Testis (tissue), 3 donors: ENCODE data around the gene ATP8A1. TPM values are rescaled to one million over a fixed set of nuclear protein-coding genes. Genes with fewer than 3 reads are reported as not detected.

Source experiments
- DNase-seq: peaks from one replicate; pipeline ENCODE4 v3.0.0-alpha.2; 2019
- H3K27ac ChIP-seq, 2 donors: fragments of 200-600 bp; sonication (generic); one replicate each; pipeline ENCODE4 v1.5.1; 2019
- H3K27me3 ChIP-seq: fragments of 200-600 bp; sonication (generic); one replicate; pipeline ENCODE4 v1.5.1; 2019
- H3K36me3 ChIP-seq: fragments of 200-600 bp; sonication (generic); one replicate; pipeline ENCODE4 v1.5.1; 2017; ENCODE audit warnings: low read depth; ENCODE audit errors: missing control alignments
- H3K4me1 ChIP-seq: fragments of 200-600 bp; sonication (generic); one replicate; pipeline ENCODE4 v1.5.1; 2019
- H3K4me3 ChIP-seq, 2 donors: fragments of 200-600 bp; sonication (generic); one replicate each; pipeline ENCODE4 v1.5.1; 2017 to 2019
- H3K9me3 ChIP-seq: fragments of 200-600 bp; sonication (generic); one replicate; pipeline ENCODE4 v1.5.1; 2017
- POLR2A ChIP-seq: fragments of 450-650 bp; IDR thresholded peaks from one replicate; pipeline ENCODE4 v1.6.1; 2017; ENCODE audit warnings: antibody characterized with exemption, mild to moderate bottlenecking, moderate library complexity
- WGBS, 2 donors: methylation state at CpG; one replicate each; pipeline ENCODE4 v1.1.5; 2018; 5-methylcytosine and 5-hydroxymethylcytosine counted together
- intact Hi-C: fragments of 100-400 bp; cut with DNase I; formaldehyde crosslinking; loops from one replicate; pipeline ENCODE4 v1.15.1; 2023; ENCODE audit warnings: low total_unique reads
- polyA plus RNA-seq: library from polyadenylated mRNA; stranded (reverse); fragments of 350-450 nt; fragmentation: Illumina TruSeq; extraction: RNeasy Lipid Tissue Mini Kit (QIAGEN cat#74804); gene quantifications from one replicate; pipeline ENCODE4 v1.2.3, GENCODE V29; 2014; ENCODE audit warnings: low read depth, low replicate concordance; ENCODE audit not compliant: insufficient read depth
- total RNA-seq, 2 donors: library from RNA; depleted of rRNA; stranded (reverse); fragments of >200 nt; gene quantifications; one replicate each; pipeline ENCODE4 v1.2.3, GENCODE V29; 2016
- TF ChIP-seq, protein P1 (sequence below), 3 experiments: fragments of 450-650 bp in 2 of 3; fragments of 200-600 bp in 1 of 3; sonication (generic) in 1 of 3; IDR thresholded peaks; one replicate each; pipeline ENCODE4 v1.5.1; 2016 to 2019; ENCODE audit warnings: antibody characterized with exemption in 3 of 3, mild to moderate bottlenecking in 2 of 3, moderate library complexity in 1 of 3

The ATP8A1 gene
- total and polyA plus RNA-seq, 3 donors from 2014 or later = 5.5 to 32.5 (median 18.8) TPM

- H3K27ac ChIP-seq = no peak overlapping the region
- TF ChIP-seq, protein P1, sequence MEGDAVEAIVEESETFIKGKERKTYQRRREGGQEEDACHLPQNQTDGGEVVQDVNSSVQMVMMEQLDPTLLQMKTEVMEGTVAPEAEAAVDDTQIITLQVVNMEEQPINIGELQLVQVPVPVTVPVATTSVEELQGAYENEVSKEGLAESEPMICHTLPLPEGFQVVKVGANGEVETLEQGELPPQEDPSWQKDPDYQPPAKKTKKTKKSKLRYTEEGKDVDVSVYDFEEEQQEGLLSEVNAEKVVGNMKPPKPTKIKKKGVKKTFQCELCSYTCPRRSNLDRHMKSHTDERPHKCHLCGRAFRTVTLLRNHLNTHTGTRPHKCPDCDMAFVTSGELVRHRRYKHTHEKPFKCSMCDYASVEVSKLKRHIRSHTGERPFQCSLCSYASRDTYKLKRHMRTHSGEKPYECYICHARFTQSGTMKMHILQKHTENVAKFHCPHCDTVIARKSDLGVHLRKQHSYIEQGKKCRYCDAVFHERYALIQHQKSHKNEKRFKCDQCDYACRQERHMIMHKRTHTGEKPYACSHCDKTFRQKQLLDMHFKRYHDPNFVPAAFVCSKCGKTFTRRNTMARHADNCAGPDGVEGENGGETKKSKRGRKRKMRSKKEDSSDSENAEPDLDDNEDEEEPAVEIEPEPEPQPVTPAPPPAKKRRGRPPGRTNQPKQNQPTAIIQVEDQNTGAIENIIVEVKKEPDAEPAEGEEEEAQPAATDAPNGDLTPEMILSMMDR (IDR thresholded peaks at IDR 0.05) = no peak
- TF ChIP-seq POLR2A = no peak
- H3K9me3 ChIP-seq = no peaks in the 10 kb centered on the region
- no peak for DNase-seq
- H3K4me3 ChIP-seq = no peak overlapping the region
- no peaks in the 10 kb centered on the region for H3K27me3 ChIP-seq
- intact Hi-C loops = loop anchor here (10.0 kb wide), 1 partner anchor 117 kb away; no protein-coding TSS in a partner anchor
- whole genome bisulfite sequencing, 2 donors = 83 to 87% methylated on average over 6 of the region's 6 CpGs
- no peaks in the 10 kb centered on the region for H3K4me1 ChIP-seq
- no peaks in the 10 kb centered on the region for H3K36me3 ChIP-seq
These were observed 155.1 kb downstream of the ATP8A1 start for GRCh38 chr4:42501624-42502401.

- intact Hi-C loops = no loop called here
- 61 to 62% methylated on average over 2 of the region's 2 CpGs for WGBS, 2 donors
- no peak overlapping the region for H3K27ac ChIP-seq
- no peaks in the 10 kb centered on the region for H3K4me1 ChIP-seq
- no peaks in the 10 kb centered on the region for H3K36me3 ChIP-seq
- H3K4me3 ChIP-seq = no peak overlapping the region
- TF ChIP-seq, protein P1 (IDR thresholded peaks at IDR 0.05) = no peak
- TF ChIP-seq POLR2A = no peak
- H3K9me3 ChIP-seq = no peaks in the 10 kb centered on the region
- H3K27me3 ChIP-seq = no peaks in the 10 kb centered on the region
- DNase-seq = no peak
These were observed 158.9 kb downstream of the ATP8A1 start for GRCh38 chr4:42498040-42498439.

DNA sequence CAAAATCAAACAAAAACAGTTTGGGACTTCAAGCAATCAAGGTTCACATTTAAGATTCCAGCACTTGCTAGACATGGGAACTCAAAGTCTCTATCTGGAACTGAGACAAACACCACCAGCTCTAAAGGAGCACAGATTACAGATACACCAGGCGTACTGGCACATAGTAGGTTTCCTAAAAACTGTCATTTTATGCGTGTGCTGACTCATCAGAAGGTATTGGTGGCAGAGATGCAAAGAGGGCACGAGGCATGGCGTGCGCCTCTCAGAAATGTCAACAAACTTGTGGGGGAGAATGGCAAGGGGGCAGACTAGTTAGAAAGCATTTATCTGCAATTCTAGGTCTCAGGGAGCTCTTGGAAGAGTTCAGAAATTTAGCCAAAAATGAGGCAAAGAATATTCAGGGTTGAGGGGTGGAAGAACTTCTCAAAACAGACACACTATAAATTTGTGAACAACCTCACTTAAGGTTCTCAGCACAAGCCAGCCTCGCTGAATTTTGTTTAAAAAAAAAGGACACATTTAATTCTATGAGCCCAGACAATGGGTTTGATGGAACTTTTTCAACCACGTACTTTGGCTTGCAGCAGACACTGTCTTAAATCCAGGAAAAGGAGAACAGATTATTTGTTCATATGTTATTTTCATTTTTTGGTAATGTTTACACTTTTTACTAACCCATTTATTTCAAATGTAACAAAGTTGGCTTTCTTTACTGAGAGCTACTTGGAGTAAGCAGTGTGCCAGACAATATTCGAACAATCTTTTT is 159.6 kb downstream of the ATP8A1 start:
- no peaks in the 10 kb centered on the region for H3K27me3 ChIP-seq
- no peak overlapping the region for H3K27ac ChIP-seq
- no peaks in the 10 kb centered on the region for H3K9me3 ChIP-seq
- H3K36me3 ChIP-seq = no peaks in the 10 kb centered on the region
- 74 to 79% methylated on average over 8 of the region's 8 CpGs for WGBS, 2 donors
- intact Hi-C loops = no loop called here
- no peaks in the 10 kb centered on the region for H3K4me1 ChIP-seq
- H3K4me3 ChIP-seq = no peak overlapping the region
- no peak for TF ChIP-seq POLR2A
- TF ChIP-seq, protein P1 (IDR thresholded peaks at IDR 0.05) = no peak
- DNase-seq = no peak

- intact Hi-C loops = no loop called here
- 82 to 85% methylated on average over 7 of the region's 7 CpGs for WGBS, 2 donors
- H3K27me3 ChIP-seq = no peaks in the 10 kb centered on the region
- no peak for DNase-seq
- H3K4me1 ChIP-seq = no peaks in the 10 kb centered on the region
- no peak overlapping the region for H3K27ac ChIP-seq
- no peak overlapping the region for H3K4me3 ChIP-seq
- no peaks in the 10 kb centered on the region for H3K36me3 ChIP-seq
- no peaks in the 10 kb centered on the region for H3K9me3 ChIP-seq
- no peak for TF ChIP-seq POLR2A
- TF ChIP-seq, protein P1 (IDR thresholded peaks at IDR 0.05) = no peak
These were observed 163.9 kb downstream of the ATP8A1 start for GRCh38 chr4:42492962-42493361.
